Naive thymus-derived CD4-positive, alpha-beta T cell (primary cell): ENCODE measurements around the gene NMBR. TPM values are rescaled to one million over a fixed set of nuclear protein-coding genes. Genes with fewer than 3 reads are reported as not detected.
"Not testable (repeated sequence)": the region's sequence is repeated elsewhere in the genome, so short reads cannot be mapped to it uniquely, and the experiment has no call there.

ENCODE experiments used
- ATAC-seq: fragments of 150-1000 bp; cut with Tn5 transposase; 2 replicates; pipeline ENCODE4 v1.10.0; 2021; ENCODE audit warnings: mild to moderate bottlenecking, moderate library complexity
- CTCF ChIA-PET: fragments of 350-600 bp; sonication (Branson Sonifier 250); formaldehyde crosslinking; loops from one replicate; lab custom pipeline; 2021; ENCODE audit warnings: antibody characterized with exemption; lab: Charles Lee
- POLR2A ChIA-PET: fragments of 350-600 bp; sonication (Branson Sonifier 250); formaldehyde crosslinking; loops from one replicate; lab custom pipeline; 2021; ENCODE audit warnings: antibody characterized with exemption, inconsistent platforms; lab: Charles Lee
- DNase-seq, 9 donors: peaks; one replicate each; pipeline versions ENCODE4 v3.0.0 to v3.0.0-alpha.2; 2020 to 2022; ENCODE audit warnings: mixed read lengths in 1 of 9
- H3K27ac ChIP-seq: one replicate; pipeline ENCODE4 v1.7.0; 2013; ENCODE audit warnings: mild to moderate bottlenecking, low read depth, low read length, moderate library complexity
- H3K27me3 ChIP-seq, 2 donors: one replicate each; pipeline ENCODE4 v1.7.0; 2013; ENCODE audit warnings: low read length in 2 of 2, mild to moderate bottlenecking in 2 of 2, moderate library complexity in 2 of 2; ENCODE audit not compliant: control insufficient read depth in 2 of 2, insufficient read depth in 2 of 2
- H3K36me3 ChIP-seq, 3 experiments: 1 replicate in 2 of 3; 2 replicates in 1 of 3; pipeline ENCODE4 v1.7.0; 2013; ENCODE audit warnings: low read length in 3 of 3, mild to moderate bottlenecking in 3 of 3, moderate library complexity in 1 of 3; ENCODE audit not compliant: insufficient read depth in 3 of 3, control insufficient read depth in 2 of 3
- H3K4me1 ChIP-seq, 2 donors: one replicate each; pipeline ENCODE4 v1.7.0; 2013; ENCODE audit warnings: low read length in 2 of 2, mild to moderate bottlenecking in 2 of 2, moderate library complexity in 1 of 2; ENCODE audit not compliant: control insufficient read depth in 2 of 2, insufficient read depth in 2 of 2
- H3K4me3 ChIP-seq: 2 replicates; pipeline ENCODE4 v1.7.0; 2013; ENCODE audit warnings: mild to moderate bottlenecking, low read length
- H3K9me3 ChIP-seq, 3 experiments: 1 replicate in 2 of 3; 2 replicates in 1 of 3; pipeline ENCODE4 v1.7.0; 2013; ENCODE audit warnings: low read length in 3 of 3; ENCODE audit not compliant: control insufficient read depth in 2 of 3
- H3K27ac Mint-ChIP-seq, 9 donors: one replicate each; pipeline ENCODE4 v1.8.0; 2020 to 2022; ENCODE audit warnings: mixed read lengths in 9 of 9, mild to moderate bottlenecking in 8 of 9, moderate library complexity in 5 of 9, inconsistent platforms in 2 of 9
- H3K27me3 Mint-ChIP-seq, 5 donors: one replicate each; pipeline ENCODE4 v1.8.0; 2021 to 2022; ENCODE audit warnings: mixed read lengths in 5 of 5, mild to moderate bottlenecking in 1 of 5
- H3K36me3 Mint-ChIP-seq, 5 donors: one replicate each; pipeline ENCODE4 v1.8.0; 2020 to 2022; ENCODE audit warnings: mixed read lengths in 5 of 5, mild to moderate bottlenecking in 3 of 5, inconsistent platforms in 1 of 5
- H3K4me1 Mint-ChIP-seq, 7 donors: one replicate each; pipeline ENCODE4 v1.8.0; 2020 to 2022; ENCODE audit warnings: mixed read lengths in 7 of 7, mild to moderate bottlenecking in 3 of 7, inconsistent platforms in 1 of 7
- H3K4me3 Mint-ChIP-seq, 10 donors: one replicate each; pipeline ENCODE4 v1.8.0; 2020 to 2022; ENCODE audit warnings: mild to moderate bottlenecking in 10 of 10, mixed read lengths in 10 of 10, moderate library complexity in 6 of 10, inconsistent platforms in 2 of 10
- H3K9me3 Mint-ChIP-seq, 11 donors: one replicate each; pipeline ENCODE4 v1.8.0; 2020 to 2022; ENCODE audit warnings: mixed read lengths in 11 of 11, mild to moderate bottlenecking in 4 of 11, inconsistent platforms in 1 of 11, moderate library complexity in 1 of 11
- intact Hi-C, 2 donors: fragments of 100-400 bp; cut with micrococcal nuclease; formaldehyde crosslinking; loops; one replicate each; pipeline ENCODE4 v1.15.1; 2023
- polyA plus RNA-seq, 2 donors: library from polyadenylated mRNA; unstranded; fragments of 300-500 nt; fragmentation: Illumina TruSeq; gene quantifications; one replicate each; pipeline ENCODE4 v1.2.3, GENCODE V29; 2021
- total RNA-seq, 6 experiments: library from RNA in 5 of 6; stranded (reverse) in 5 of 6; gene quantifications; 1 replicate in 5 of 6; 2 replicates in 1 of 6; pipeline ENCODE4 v1.2.3 and lab custom pipeline; 2021 to 2026

The NMBR gene
- total and polyA plus RNA-seq, 7 experiments from 2014 or later: not detected

DNA sequence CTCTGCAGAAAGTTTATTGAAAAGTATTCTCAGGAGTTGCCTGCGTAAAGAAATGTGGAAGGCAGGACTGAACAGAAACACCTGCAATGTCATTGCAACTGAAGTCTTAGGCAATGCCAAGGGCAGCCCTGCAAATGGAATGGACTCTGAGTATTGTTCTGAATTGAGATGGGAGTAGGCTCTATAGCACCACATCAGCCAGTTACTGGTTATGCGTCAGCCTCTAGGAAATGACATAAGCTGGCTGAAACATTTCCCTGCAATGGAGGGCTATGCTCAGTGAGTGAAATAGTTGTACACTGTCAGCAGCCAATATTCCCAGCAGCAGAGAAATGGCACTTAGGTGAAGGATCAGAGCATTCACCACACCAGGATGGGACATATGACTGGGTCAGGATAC is 28.0 kb downstream of the NMBR start:
- Histone ChIP-seq H3K4me1 (no peaks in the 10 kb centered on the region), H3K27me3 (no peaks in the 10 kb centered on the region), H3K9me3 (no peaks in the 10 kb centered on the region), H3K36me3 (no peaks in the 10 kb centered on the region), H3K4me3 (no peak overlapping the region), H3K27ac (no peak overlapping the region)
- H3K4me3 Mint-ChIP-seq: no peak overlapping the region
- H3K9me3 Mint-ChIP-seq: no peaks in the 10 kb centered on the region
- peaks cover 2 to 22% (median 10%) of the 10 kb centered on the region in 5 donors for H3K27me3 Mint-ChIP-seq
- CTCF ChIA-PET: interaction anchor here (0.6 kb wide), 1 partner anchor 86 kb away, joined by 3 read pairs; no protein-coding TSS in a partner anchor
- no peaks in the 10 kb centered on the region for H3K36me3 Mint-ChIP-seq
- H3K4me1 Mint-ChIP-seq: peaks cover 0 to 3% (median 0%) of the 10 kb centered on the region in 7 donors
- intact Hi-C loops: no loop called here
- H3K27ac Mint-ChIP-seq: no peak overlapping the region
- DNase-seq (no peak), ATAC-seq (no peak)
- POLR2A ChIA-PET: no interaction called here

DNA sequence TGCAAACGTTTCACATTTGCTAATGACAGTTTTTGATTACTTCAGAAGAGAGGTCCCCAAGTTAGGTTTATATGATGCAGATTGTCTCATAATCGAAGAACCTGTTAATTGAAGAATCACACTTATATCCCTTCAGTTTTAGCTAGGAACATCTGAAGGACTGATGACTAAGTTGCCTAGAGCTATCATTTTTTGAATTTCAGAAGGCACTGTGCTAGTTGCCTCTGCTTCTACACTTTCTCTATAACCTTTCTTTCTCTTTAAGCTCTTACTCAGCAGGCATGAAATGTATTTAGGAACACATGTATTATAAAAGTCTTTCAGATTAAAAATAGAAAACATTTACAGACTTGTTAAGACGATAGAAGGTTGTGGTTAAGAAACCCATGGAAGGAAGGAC is 28.6 kb downstream of the NMBR start:
- H3K36me3 ChIP-seq: no peaks in the 10 kb centered on the region
- Mint-ChIP-seq H3K9me3 (no peaks in the 10 kb centered on the region), H3K27me3 (peaks cover 2 to 19% (median 11%) of the 10 kb centered on the region in 5 donors), H3K4me1 (peaks cover 0 to 3% (median 0%) of the 10 kb centered on the region in 7 donors), H3K4me3 (no peak overlapping the region), H3K27ac (no peak overlapping the region), H3K36me3 (no peaks in the 10 kb centered on the region)
- ChIA-PET CTCF (interaction anchor here (0.6 kb wide), 1 partner anchor 85 kb away, joined by 3 read pairs; no protein-coding TSS in a partner anchor), POLR2A (no interaction called here)
- H3K27me3 ChIP-seq: no peaks in the 10 kb centered on the region
- no peak overlapping the region for H3K4me3 ChIP-seq
- no peak overlapping the region for H3K27ac ChIP-seq
- H3K9me3 ChIP-seq: no peaks in the 10 kb centered on the region
- DNase-seq (no peak), ATAC-seq (no peak)
- H3K4me1 ChIP-seq: no peaks in the 10 kb centered on the region
- intact Hi-C loops: no loop called here

DNA sequence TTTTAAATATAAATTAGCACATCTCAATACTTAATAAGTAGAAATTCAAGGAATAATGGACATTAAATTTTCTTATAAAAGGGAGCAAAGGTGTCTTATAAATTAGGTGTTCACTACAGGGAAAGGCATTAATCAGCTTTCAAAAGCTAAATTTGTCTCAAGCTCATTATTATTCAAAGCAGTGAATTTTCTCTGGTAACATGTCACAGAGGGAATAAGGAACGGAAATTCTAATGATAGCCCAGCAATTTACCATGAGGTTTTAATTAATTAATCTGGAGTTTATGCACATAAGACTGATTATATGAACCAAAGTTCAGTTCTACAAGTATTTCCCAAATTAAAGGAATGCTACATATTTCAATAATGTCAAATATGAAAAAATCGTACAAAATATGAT is 29.6 kb downstream of the NMBR start:
- DNase-seq: no peak
- POLR2A ChIA-PET: no interaction called here
- H3K4me3 ChIP-seq: no peak overlapping the region
- no peak overlapping the region for H3K27ac ChIP-seq
- Mint-ChIP-seq H3K4me3 (no peak overlapping the region), H3K36me3 (no peaks in the 10 kb centered on the region), H3K9me3 (no peaks in the 10 kb centered on the region), H3K27ac (no peak overlapping the region), H3K4me1 (no peaks in the 10 kb centered on the region), H3K27me3 (peaks cover 2 to 19% (median 10%) of the 10 kb centered on the region in 5 donors)
- ATAC-seq: no peak
- CTCF ChIA-PET: no interaction called here
- no peaks in the 10 kb centered on the region for H3K4me1 ChIP-seq
- intact Hi-C loops: no loop called here
- no peaks in the 10 kb centered on the region for H3K27me3 ChIP-seq
- no peaks in the 10 kb centered on the region for H3K36me3 ChIP-seq
- H3K9me3 ChIP-seq: no peaks in the 10 kb centered on the region

DNA sequence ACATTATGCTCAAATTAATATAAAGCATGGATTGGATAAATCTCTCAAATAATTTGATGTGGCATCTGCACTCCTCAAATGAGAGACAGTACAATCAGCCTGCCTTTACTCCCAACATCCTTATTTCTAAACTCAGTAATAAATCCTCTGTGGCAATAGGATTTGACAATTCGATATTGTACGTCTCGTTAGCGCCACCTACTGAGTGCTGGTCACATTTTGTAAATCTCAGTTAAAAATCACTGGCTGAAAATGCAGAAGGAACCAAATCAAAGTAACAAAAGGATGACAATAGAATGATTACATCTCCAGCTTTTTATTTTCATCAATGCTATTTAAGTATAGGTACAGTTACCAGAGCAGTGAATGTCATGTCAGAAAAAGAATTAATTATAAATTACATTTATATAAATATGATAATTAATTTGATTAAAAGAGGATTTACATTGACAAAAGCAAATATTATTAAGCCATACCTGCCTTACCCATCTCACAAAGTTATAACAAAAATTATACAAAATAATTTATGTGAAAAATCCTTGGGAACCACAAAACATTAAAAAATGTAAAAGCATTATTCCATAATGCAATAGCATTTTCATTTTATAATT is 34.4 kb downstream of the NMBR start:
- H3K4me1 ChIP-seq: no peaks in the 10 kb centered on the region
- Mint-ChIP-seq H3K4me3 (no peak overlapping the region), H3K9me3 (no peaks in the 10 kb centered on the region), H3K36me3 (no peaks in the 10 kb centered on the region), H3K4me1 (no peaks in the 10 kb centered on the region), H3K27me3 (peaks cover 0 to 11% (median 6%) of the 10 kb centered on the region in 5 donors), H3K27ac (no peak overlapping the region)
- H3K27ac ChIP-seq: no peak overlapping the region
- intact Hi-C loops: loop anchor here (1.0 to 5.0 kb wide), 6 partner anchors 123 to 803 kb away; no protein-coding TSS in a partner anchor
- no peaks in the 10 kb centered on the region for H3K9me3 ChIP-seq
- ChIA-PET CTCF (interaction anchor here (1.2 kb wide), 1 partner anchor 9 kb away, joined by 5 read pairs; no protein-coding TSS in a partner anchor), POLR2A (no interaction called here)
- ATAC-seq (peak; percentile 61), DNase-seq (peak; percentile 10 to 45 (median 37))
- H3K27me3 ChIP-seq: no peaks in the 10 kb centered on the region
- no peak overlapping the region for H3K4me3 ChIP-seq
- no peaks in the 10 kb centered on the region for H3K36me3 ChIP-seq

DNA sequence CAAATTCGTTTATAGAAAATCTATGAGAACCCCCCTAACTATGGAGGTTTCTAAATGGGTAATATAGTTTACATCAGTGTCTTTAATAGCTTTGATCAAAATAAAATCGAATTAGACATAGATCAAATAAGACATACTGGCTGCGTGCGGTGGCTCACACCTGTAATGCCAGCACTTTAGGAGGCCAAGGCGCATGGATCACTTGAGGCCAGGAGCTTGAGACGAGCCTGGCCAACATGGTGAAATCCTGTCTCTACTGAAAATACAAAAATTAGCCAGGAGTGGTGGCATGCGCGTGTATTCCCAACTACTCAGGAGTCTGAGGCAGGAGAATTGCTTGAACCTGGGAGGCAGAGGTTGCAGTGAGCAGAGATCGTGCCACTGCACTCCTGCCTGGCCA is 36.1 kb downstream of the NMBR start:
- H3K36me3 Mint-ChIP-seq, H3K4me1 ChIP-seq, DNase-seq, H3K4me3 Mint-ChIP-seq, H3K27ac Mint-ChIP-seq, H3K9me3 ChIP-seq, H3K4me3 ChIP-seq, POLR2A ChIA-PET, H3K27ac ChIP-seq, H3K27me3 ChIP-seq, ATAC-seq, H3K9me3 Mint-ChIP-seq, H3K36me3 ChIP-seq, H3K4me1 Mint-ChIP-seq, H3K27me3 Mint-ChIP-seq: not testable (repeated sequence)
- CTCF ChIA-PET: interaction anchor here (0.6 kb wide), 1 partner anchor 44 kb away, joined by 3 read pairs; no protein-coding TSS in a partner anchor
- intact Hi-C loops: loop anchor here in 1 of 2 donors (5.0 kb wide), 1 partner anchor 549 kb away; no protein-coding TSS in a partner anchor

DNA sequence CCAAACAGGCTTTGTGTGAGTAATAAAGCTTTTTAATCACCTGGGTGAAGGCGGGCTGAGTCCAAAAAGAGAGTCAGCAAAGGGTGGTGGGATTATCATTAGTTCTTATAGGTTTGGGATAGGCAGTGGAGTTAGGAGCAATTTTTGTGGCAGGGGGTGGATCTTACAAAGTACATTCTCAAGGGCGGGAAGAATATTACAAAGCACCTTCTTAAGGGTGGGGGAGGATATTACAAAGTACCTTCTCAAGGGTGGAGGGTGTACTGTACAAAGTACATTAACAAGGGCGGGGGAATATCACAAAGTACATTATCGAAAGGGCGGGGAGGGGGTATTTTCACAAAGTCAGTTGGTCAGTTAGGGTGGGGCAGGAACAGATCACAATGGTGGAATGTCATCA is 42.1 kb downstream of the NMBR start:
- DNase-seq, CTCF ChIA-PET, ATAC-seq, H3K36me3 ChIP-seq, H3K4me3 Mint-ChIP-seq, H3K27ac ChIP-seq, H3K9me3 ChIP-seq, H3K9me3 Mint-ChIP-seq, H3K4me3 ChIP-seq, H3K4me1 Mint-ChIP-seq, H3K4me1 ChIP-seq, intact Hi-C loops, H3K27ac Mint-ChIP-seq, H3K36me3 Mint-ChIP-seq, POLR2A ChIA-PET, H3K27me3 ChIP-seq: not testable (repeated sequence)
- H3K27me3 Mint-ChIP-seq: peaks cover 0 to 16% (median 0%) of the 10 kb centered on the region in 5 donors

DNA sequence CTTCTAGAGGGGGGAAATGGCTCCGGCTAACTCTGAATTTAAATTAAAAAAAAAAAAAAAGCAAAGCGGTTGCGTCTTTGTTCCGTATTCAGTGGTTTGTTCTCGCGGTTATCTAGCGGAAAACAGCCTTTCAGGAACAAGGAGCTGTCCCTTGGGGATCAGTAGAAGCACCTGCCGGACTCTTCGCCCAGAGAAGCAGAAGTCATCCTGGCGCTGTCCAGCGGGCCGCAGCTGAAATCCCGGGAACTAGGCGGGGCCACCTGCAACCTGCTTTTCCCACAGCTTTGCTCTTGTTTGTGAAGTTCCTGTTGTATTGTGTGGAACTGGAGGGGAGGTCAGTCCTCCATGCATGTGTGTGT is 58.1 kb downstream of the NMBR start:
- Mint-ChIP-seq H3K36me3 (peaks cover 0 to 5% (median 0%) of the 10 kb centered on the region in 5 donors), H3K4me1 (peaks cover 0 to 8% (median 4%) of the 10 kb centered on the region in 7 donors), H3K27ac (no peak overlapping the region), H3K4me3 (peak overlapping the region in 3 of 10 donors; percentile 8 to 57 (median 12)), H3K9me3 (peaks cover 0 to 6% (median 0%) of the 10 kb centered on the region in 11 donors), H3K27me3 (peaks cover 25 to 43% (median 36%) of the 10 kb centered on the region in 5 donors)
- ChIA-PET POLR2A (no interaction called here), CTCF (no interaction called here)
- intact Hi-C loops: no loop called here
- H3K27me3 ChIP-seq: peaks cover 0 to 6% of the 10 kb centered on the region in 2 donors
- no peak overlapping the region for H3K4me3 ChIP-seq
- no peaks in the 10 kb centered on the region for H3K36me3 ChIP-seq
- DNase-seq (no peak), ATAC-seq (no peak)
- H3K9me3 ChIP-seq: no peaks in the 10 kb centered on the region
- H3K27ac ChIP-seq: no peak overlapping the region
- H3K4me1 ChIP-seq: no peaks in the 10 kb centered on the region
